ENCODE measurements around the gene SYT2. TPM values are rescaled to one million over a fixed set of nuclear protein-coding genes. Genes with fewer than 3 reads are reported as not detected.
A peak's percentile ranks its signal among the peaks of the same experiment; 100 is the strongest.

SYT2 gene
- total RNA-seq, 1 experiment from 2014 or later = not detected

- Mint-ChIP-seq H3K4me1 (ENCODE audit: low read depth, unreplicated experiment) (no peaks in the 10 kb centered on the region), H3K27me3 (ENCODE audit: unreplicated experiment) (peaks cover 98% of the 10 kb centered on the region), H3K27ac (ENCODE audit: unreplicated experiment) (no peak overlapping the region), H3K4me3 (ENCODE audit: low read depth, unreplicated experiment) (no peak overlapping the region), H3K9me3 (ENCODE audit: low read depth, unreplicated experiment) (no peaks in the 10 kb centered on the region), H3K36me3 (ENCODE audit: insufficient read depth, unreplicated experiment) (no peaks in the 10 kb centered on the region)
- no TSS peak for BruUV-seq (replicated peaks)
- no peak for DNase-seq
- CTCF ChIA-PET = interaction anchor here (0.7 kb wide), 1 partner anchor 63 kb away, joined by 5 read pairs; no protein-coding TSS in a partner anchor
- no peak for TF ChIP-seq CTCF (IDR thresholded peaks at IDR 0.05; ENCODE audit: unreplicated experiment)
- intact Hi-C loops (cut with micrococcal nuclease; ENCODE audit: unreplicated experiment) = no loop called here
Measured at GRCh38 chr1:202649553-202650392, 60.5 kb downstream of the SYT2 start.

GRCh38 chr1:202648605-202649226 is 61.5 kb downstream of the SYT2 start:
- H3K9me3 Mint-ChIP-seq (ENCODE audit: low read depth, unreplicated experiment) = no peaks in the 10 kb centered on the region
- peaks cover 98% of the 10 kb centered on the region for H3K27me3 Mint-ChIP-seq (ENCODE audit: unreplicated experiment)
- CTCF ChIA-PET = no interaction called here
- BruUV-seq (replicated peaks) = no TSS peak
- no peak for TF ChIP-seq CTCF (IDR thresholded peaks at IDR 0.05; ENCODE audit: unreplicated experiment)
- no peak overlapping the region for H3K4me3 Mint-ChIP-seq (ENCODE audit: low read depth, unreplicated experiment)
- no peak for DNase-seq
- H3K27ac Mint-ChIP-seq (ENCODE audit: unreplicated experiment) = no peak overlapping the region
- intact Hi-C loops (cut with micrococcal nuclease; ENCODE audit: unreplicated experiment) = no loop called here
- H3K4me1 Mint-ChIP-seq (ENCODE audit: low read depth, unreplicated experiment) = peaks cover 2% of the 10 kb centered on the region
- no peaks in the 10 kb centered on the region for H3K36me3 Mint-ChIP-seq (ENCODE audit: insufficient read depth, unreplicated experiment)

GRCh38 chr1:202645097-202645476 is 65.2 kb downstream of the SYT2 start:
- Mint-ChIP-seq H3K4me1 (ENCODE audit: low read depth, unreplicated experiment) (peaks cover 14% of the 10 kb centered on the region), H3K36me3 (ENCODE audit: insufficient read depth, unreplicated experiment) (no peaks in the 10 kb centered on the region), H3K4me3 (ENCODE audit: low read depth, unreplicated experiment) (no peak overlapping the region), H3K27ac (ENCODE audit: unreplicated experiment) (no peak overlapping the region), H3K9me3 (ENCODE audit: low read depth, unreplicated experiment) (no peaks in the 10 kb centered on the region), H3K27me3 (ENCODE audit: unreplicated experiment) (peaks cover 98% of the 10 kb centered on the region)
- intact Hi-C loops (cut with micrococcal nuclease; ENCODE audit: unreplicated experiment) = no loop called here
- no TSS peak for BruUV-seq (replicated peaks)
- DNase-seq = no peak
- CTCF ChIA-PET = no interaction called here
- no peak for TF ChIP-seq CTCF (IDR thresholded peaks at IDR 0.05; ENCODE audit: unreplicated experiment)

- no peak for DNase-seq
- Mint-ChIP-seq H3K27ac (ENCODE audit: unreplicated experiment) (no peak overlapping the region), H3K4me3 (ENCODE audit: low read depth, unreplicated experiment) (peak overlapping the region; percentile 68), H3K4me1 (ENCODE audit: low read depth, unreplicated experiment) (peaks cover 14% of the 10 kb centered on the region), H3K36me3 (ENCODE audit: insufficient read depth, unreplicated experiment) (no peaks in the 10 kb centered on the region), H3K9me3 (ENCODE audit: low read depth, unreplicated experiment) (no peaks in the 10 kb centered on the region), H3K27me3 (ENCODE audit: unreplicated experiment) (peaks cover 98% of the 10 kb centered on the region)
- no TSS peak for BruUV-seq (replicated peaks)
- intact Hi-C loops (cut with micrococcal nuclease; ENCODE audit: unreplicated experiment) = no loop called here
- CTCF ChIA-PET = interaction anchor here (0.8 to 1.2 kb wide), 2 partner anchors 13 to 15 kb away, joined by 3 read pairs; no protein-coding TSS in a partner anchor
- TF ChIP-seq CTCF (IDR thresholded peaks at IDR 0.05; ENCODE audit: unreplicated experiment) = no peak
Measured at GRCh38 chr1:202644219-202645096, 65.8 kb downstream of the SYT2 start.

All from Calu3 (cell line).